HEK293T (cell line): ENCODE results near the gene ZCCHC7.

Experiments used
- ARNT ChIP-seq: fragments of 450-650 bp; IDR thresholded peaks from 2 replicates; pipeline ENCODE4 v1.6.1; 2017; ENCODE audit warnings: mild to moderate bottlenecking
- BHLHE40 ChIP-seq: fragments of 450-650 bp; IDR thresholded peaks from 2 replicates; pipeline ENCODE4 v1.6.1; 2016; ENCODE audit warnings: mild to moderate bottlenecking, moderate library complexity, borderline replicate concordance
- ELF4 ChIP-seq: fragments of 450-650 bp; IDR thresholded peaks from 2 replicates; pipeline ENCODE4 v1.6.1; 2017; ENCODE audit warnings: antibody characterized with exemption
- FOXA1 ChIP-seq: fragments of 450-650 bp; IDR thresholded peaks from 2 replicates; pipeline ENCODE4 v1.6.1; 2016; ENCODE audit warnings: mild to moderate bottlenecking
- FOXK2 ChIP-seq: fragments of 450-650 bp; IDR thresholded peaks from 2 replicates; pipeline ENCODE4 v1.6.1; 2016; ENCODE audit warnings: mild to moderate bottlenecking
- FOXM1 ChIP-seq: fragments of 450-650 bp; IDR thresholded peaks from 2 replicates; pipeline ENCODE4 v1.6.1; 2017; ENCODE audit warnings: mild to moderate bottlenecking, borderline replicate concordance
- HDGF ChIP-seq: fragments of 450-650 bp; IDR thresholded peaks from 2 replicates; pipeline ENCODE4 v1.6.1; 2017; ENCODE audit warnings: antibody characterized with exemption, borderline replicate concordance
- LEF1 ChIP-seq: fragments of 450-650 bp; IDR thresholded peaks from 2 replicates; pipeline ENCODE4 v1.6.1; 2017; ENCODE audit warnings: mild to moderate bottlenecking, borderline replicate concordance
- NFRKB ChIP-seq: fragments of 450-650 bp; IDR thresholded peaks from 2 replicates; pipeline ENCODE4 v1.6.1; 2016; ENCODE audit warnings: mild to moderate bottlenecking, moderate library complexity
- PKNOX1 ChIP-seq: fragments of 450-650 bp; IDR thresholded peaks from 2 replicates; pipeline ENCODE4 v1.6.1; 2016
- SP1 ChIP-seq: fragments of 450-650 bp; IDR thresholded peaks from 2 replicates; pipeline ENCODE4 v1.6.1; 2017
- SUZ12 ChIP-seq: fragments of 450-650 bp; IDR thresholded peaks from 2 replicates; pipeline ENCODE4 v1.6.1; 2016; ENCODE audit warnings: mild to moderate bottlenecking
- ZNF384 ChIP-seq: fragments of 450-650 bp; IDR thresholded peaks from 2 replicates; pipeline ENCODE4 v1.6.1; 2016

- TF ChIP-seq BHLHE40 (no peak), FOXM1 (no peak), ZNF384 (no peak), FOXA1 (no peak), PKNOX1 (no peak), SUZ12 (no peak), SP1 (no peak), ARNT (no peak), NFRKB (no peak), ELF4 (no peak), FOXK2 (no peak), HDGF (no peak), LEF1 (no peak)
Measured at GRCh38 chr9:37301854-37302172, 181.4 kb downstream of the ZCCHC7 start.
